Neural cell (in vitro differentiated cells): Measurements from ENCODE around the gene PARP9. TPM values are rescaled to one million over a fixed set of nuclear protein-coding genes. Genes with fewer than 3 reads are reported as not detected.

Experiments used
- H2AFZ ChIP-seq: fragments of 200-600, 300-800 bp; sonication (generic), shearing (Covaris generic); 2 replicates; pipeline ENCODE4 v1.6.0; 2014; ENCODE audit warnings: low read depth, mild to moderate bottlenecking, antibody characterized with exemption, low read length, moderate library complexity
- H3F3A ChIP-seq: fragments of 200-600 bp; shearing (Covaris generic); 2 replicates; pipeline ENCODE4 v1.6.1; 2016; ENCODE audit warnings: mild to moderate bottlenecking, moderate library complexity, mixed read lengths, antibody characterized with exemption, low read length; ENCODE audit not compliant: insufficient read depth, poor library complexity, severe bottlenecking
- H3K27ac ChIP-seq: fragments of 200-600, 300-800 bp; sonication (generic), shearing (Covaris generic); 2 replicates; pipeline ENCODE4 v1.5.1; 2014; ENCODE audit warnings: mild to moderate bottlenecking, low read length, moderate library complexity
- H3K27me3 ChIP-seq: fragments of 300-800, 200-600 bp; sonication (generic), shearing (Covaris generic); 2 replicates; pipeline ENCODE4 v1.6.0; 2014; ENCODE audit warnings: mild to moderate bottlenecking, low read depth, low read length, moderate library complexity; ENCODE audit not compliant: insufficient read depth
- H3K36me3 ChIP-seq: fragments of 300-800, 200-600 bp; sonication (generic), shearing (Covaris generic); 2 replicates; pipeline ENCODE4 v1.5.1; 2014; ENCODE audit warnings: mild to moderate bottlenecking, antibody characterized with exemption, low read length, moderate library complexity; ENCODE audit not compliant: insufficient read depth
- H3K4me2 ChIP-seq: fragments of 300-800, 200-600 bp; sonication (generic), shearing (Covaris generic); 2 replicates; pipeline ENCODE4 v1.6.0; 2014; ENCODE audit warnings: mild to moderate bottlenecking, low read length
- H3K4me3 ChIP-seq: fragments of 300-800, 200-600 bp; sonication (generic), shearing (Covaris generic); 2 replicates; pipeline ENCODE4 v1.5.1; 2014; ENCODE audit warnings: mild to moderate bottlenecking, low read length, moderate library complexity
- H3K79me2 ChIP-seq: fragments of 200-600 bp; shearing (Covaris generic); replicated peaks from 2 replicates; pipeline ENCODE4 v1.6.0; 2014; ENCODE audit warnings: mild to moderate bottlenecking, low read length, moderate library complexity; ENCODE audit not compliant: insufficient read depth
- H3K9ac ChIP-seq: fragments of 300-800, 200-600 bp; sonication (generic), shearing (Covaris generic); 2 replicates; pipeline ENCODE4 v1.6.1; 2016; ENCODE audit warnings: mild to moderate bottlenecking, low read length, mixed read lengths
- H3K9me2 ChIP-seq: fragments of 200-600 bp; shearing (Covaris generic); 2 replicates; pipeline ENCODE4 v1.6.1; 2016; ENCODE audit warnings: mild to moderate bottlenecking, low read length, mixed read lengths; ENCODE audit not compliant: insufficient read depth
- H3K9me3 ChIP-seq: fragments of 200-600, 300-800 bp; sonication (generic), shearing (Covaris generic); 2 replicates; pipeline ENCODE4 v1.6.1; 2016; ENCODE audit warnings: mild to moderate bottlenecking, mixed run types, low read length, moderate library complexity, mixed read lengths
- H4K20me1 ChIP-seq: fragments of 200-600 bp; shearing (Covaris generic); 2 replicates; pipeline ENCODE4 v1.6.1; 2016; ENCODE audit warnings: mild to moderate bottlenecking, mixed run types; ENCODE audit not compliant: insufficient read depth
- EP300 ChIP-seq: fragments of 450-650 bp; conservative IDR thresholded peaks from 2 replicates; pipeline ENCODE4 v1.6.1; 2014; ENCODE audit warnings: antibody characterized with exemption, mild to moderate bottlenecking, moderate library complexity; ENCODE audit not compliant: poor library complexity, severe bottlenecking
- EZH2 ChIP-seq: fragments of 200-600, 300-800 bp; shearing (Covaris generic), sonication (generic); IDR thresholded peaks from 2 replicates; pipeline ENCODE4 v1.6.1; 2014; ENCODE audit warnings: antibody characterized with exemption, low read length, borderline replicate concordance, mild to moderate bottlenecking; ENCODE audit not compliant: insufficient read depth, poor library complexity, severe bottlenecking
- MXI1 ChIP-seq: fragments of 450-650 bp; conservative IDR thresholded peaks from 2 replicates; pipeline ENCODE4 v1.6.1; 2014; ENCODE audit warnings: antibody characterized with exemption, mild to moderate bottlenecking; ENCODE audit not compliant: poor library complexity, severe bottlenecking
- POLR2AphosphoS5 ChIP-seq: IDR thresholded peaks from 2 replicates; pipeline ENCODE4 v1.6.1; 2012
- RAD21 ChIP-seq: fragments of 450-650 bp; conservative IDR thresholded peaks from 2 replicates; pipeline ENCODE4 v1.6.1; 2014; ENCODE audit warnings: antibody characterized with exemption, mild to moderate bottlenecking, moderate library complexity
- SMC3 ChIP-seq: fragments of 450-650 bp; conservative IDR thresholded peaks from 2 replicates; pipeline ENCODE4 v1.6.1; 2014; ENCODE audit warnings: antibody characterized with exemption, mild to moderate bottlenecking, moderate library complexity; ENCODE audit not compliant: poor library complexity
- TAF1 ChIP-seq: IDR thresholded peaks from 2 replicates; pipeline ENCODE4 v1.6.1; 2012; ENCODE audit warnings: low read depth
- polyA plus RNA-seq: library from polyadenylated mRNA; depleted of rRNA; stranded (reverse); fragments of >200 nt; gene quantifications from 2 replicates; pipeline ENCODE4 v1.2.3, GENCODE V29; 2014
- TF ChIP-seq, protein P1 (sequence below): fragments of 450-650 bp; IDR thresholded peaks from 2 replicates; pipeline ENCODE4 v1.5.1; 2014; ENCODE audit warnings: antibody characterized with exemption, mild to moderate bottlenecking, moderate library complexity; ENCODE audit not compliant: poor library complexity, severe bottlenecking
- TF ChIP-seq, protein P2 (sequence below): IDR thresholded peaks from 2 replicates; pipeline ENCODE4 v1.6.1; 2012; ENCODE audit warnings: borderline replicate concordance

The PARP9 gene
- polyA plus RNA-seq, 1 donor from 2014 or later: not detected

DNA sequence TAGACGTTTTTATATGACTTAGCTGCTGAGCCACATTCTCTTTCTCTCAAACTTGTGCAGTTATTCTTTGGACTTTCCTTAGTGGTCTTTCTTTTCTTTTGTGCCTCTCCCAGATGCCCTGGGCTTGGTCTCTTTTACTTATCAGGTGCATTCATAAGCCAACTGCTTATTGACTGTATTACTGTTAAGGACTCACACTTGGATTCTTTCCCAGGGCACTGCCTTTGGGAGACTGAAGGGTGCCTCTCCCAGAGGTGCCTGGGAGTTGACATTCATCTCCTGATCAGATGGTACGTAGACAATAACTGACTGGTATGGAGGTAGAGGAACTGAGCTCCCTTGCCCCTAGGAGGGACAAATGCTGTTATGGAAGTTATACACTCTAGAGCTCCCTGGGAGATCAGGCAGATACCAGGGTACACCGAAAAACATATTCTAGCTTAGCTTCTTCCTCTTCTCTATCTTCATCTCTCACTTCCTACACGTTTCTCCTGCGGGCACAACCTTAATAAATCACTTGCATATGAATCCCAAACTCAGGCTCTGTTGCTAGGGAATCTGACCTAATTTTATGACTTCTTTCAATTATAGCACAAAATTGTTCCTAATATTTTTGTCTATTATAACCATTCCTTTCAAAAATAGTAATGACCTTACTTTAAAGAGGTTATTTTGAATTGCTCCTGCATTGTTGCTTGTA, 38.1 kb upstream of the PARP9 start:
- H3K36me3 ChIP-seq: no peaks in the 10 kb centered on the region
- H3K4me2 ChIP-seq: no peak overlapping the region
- no peaks in the 10 kb centered on the region for H3K79me2 ChIP-seq
- no peaks in the 10 kb centered on the region for H4K20me1 ChIP-seq
- H3F3A ChIP-seq: no peaks in the 10 kb centered on the region
- H3K9ac ChIP-seq: no peak overlapping the region
- H2AFZ ChIP-seq: no peak overlapping the region
- H3K9me3 ChIP-seq: no peaks in the 10 kb centered on the region
- no peaks in the 10 kb centered on the region for H3K27me3 ChIP-seq
- TF ChIP-seq MXI1: no peak
- TF ChIP-seq TAF1: no peak
- TF ChIP-seq RAD21: no peak
- no peak for TF ChIP-seq EP300
- TF ChIP-seq, protein P1, sequence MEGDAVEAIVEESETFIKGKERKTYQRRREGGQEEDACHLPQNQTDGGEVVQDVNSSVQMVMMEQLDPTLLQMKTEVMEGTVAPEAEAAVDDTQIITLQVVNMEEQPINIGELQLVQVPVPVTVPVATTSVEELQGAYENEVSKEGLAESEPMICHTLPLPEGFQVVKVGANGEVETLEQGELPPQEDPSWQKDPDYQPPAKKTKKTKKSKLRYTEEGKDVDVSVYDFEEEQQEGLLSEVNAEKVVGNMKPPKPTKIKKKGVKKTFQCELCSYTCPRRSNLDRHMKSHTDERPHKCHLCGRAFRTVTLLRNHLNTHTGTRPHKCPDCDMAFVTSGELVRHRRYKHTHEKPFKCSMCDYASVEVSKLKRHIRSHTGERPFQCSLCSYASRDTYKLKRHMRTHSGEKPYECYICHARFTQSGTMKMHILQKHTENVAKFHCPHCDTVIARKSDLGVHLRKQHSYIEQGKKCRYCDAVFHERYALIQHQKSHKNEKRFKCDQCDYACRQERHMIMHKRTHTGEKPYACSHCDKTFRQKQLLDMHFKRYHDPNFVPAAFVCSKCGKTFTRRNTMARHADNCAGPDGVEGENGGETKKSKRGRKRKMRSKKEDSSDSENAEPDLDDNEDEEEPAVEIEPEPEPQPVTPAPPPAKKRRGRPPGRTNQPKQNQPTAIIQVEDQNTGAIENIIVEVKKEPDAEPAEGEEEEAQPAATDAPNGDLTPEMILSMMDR: no peak
- no peak for TF ChIP-seq EZH2
- TF ChIP-seq SMC3: no peak
- no peak for TF ChIP-seq POLR2AphosphoS5
- TF ChIP-seq, protein P2, sequence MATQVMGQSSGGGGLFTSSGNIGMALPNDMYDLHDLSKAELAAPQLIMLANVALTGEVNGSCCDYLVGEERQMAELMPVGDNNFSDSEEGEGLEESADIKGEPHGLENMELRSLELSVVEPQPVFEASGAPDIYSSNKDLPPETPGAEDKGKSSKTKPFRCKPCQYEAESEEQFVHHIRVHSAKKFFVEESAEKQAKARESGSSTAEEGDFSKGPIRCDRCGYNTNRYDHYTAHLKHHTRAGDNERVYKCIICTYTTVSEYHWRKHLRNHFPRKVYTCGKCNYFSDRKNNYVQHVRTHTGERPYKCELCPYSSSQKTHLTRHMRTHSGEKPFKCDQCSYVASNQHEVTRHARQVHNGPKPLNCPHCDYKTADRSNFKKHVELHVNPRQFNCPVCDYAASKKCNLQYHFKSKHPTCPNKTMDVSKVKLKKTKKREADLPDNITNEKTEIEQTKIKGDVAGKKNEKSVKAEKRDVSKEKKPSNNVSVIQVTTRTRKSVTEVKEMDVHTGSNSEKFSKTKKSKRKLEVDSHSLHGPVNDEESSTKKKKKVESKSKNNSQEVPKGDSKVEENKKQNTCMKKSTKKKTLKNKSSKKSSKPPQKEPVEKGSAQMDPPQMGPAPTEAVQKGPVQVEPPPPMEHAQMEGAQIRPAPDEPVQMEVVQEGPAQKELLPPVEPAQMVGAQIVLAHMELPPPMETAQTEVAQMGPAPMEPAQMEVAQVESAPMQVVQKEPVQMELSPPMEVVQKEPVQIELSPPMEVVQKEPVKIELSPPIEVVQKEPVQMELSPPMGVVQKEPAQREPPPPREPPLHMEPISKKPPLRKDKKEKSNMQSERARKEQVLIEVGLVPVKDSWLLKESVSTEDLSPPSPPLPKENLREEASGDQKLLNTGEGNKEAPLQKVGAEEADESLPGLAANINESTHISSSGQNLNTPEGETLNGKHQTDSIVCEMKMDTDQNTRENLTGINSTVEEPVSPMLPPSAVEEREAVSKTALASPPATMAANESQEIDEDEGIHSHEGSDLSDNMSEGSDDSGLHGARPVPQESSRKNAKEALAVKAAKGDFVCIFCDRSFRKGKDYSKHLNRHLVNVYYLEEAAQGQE: no peak
- H3K9me2 ChIP-seq: no peaks in the 10 kb centered on the region
- H3K27ac ChIP-seq: no peak overlapping the region
- no peak overlapping the region for H3K4me3 ChIP-seq

DNA sequence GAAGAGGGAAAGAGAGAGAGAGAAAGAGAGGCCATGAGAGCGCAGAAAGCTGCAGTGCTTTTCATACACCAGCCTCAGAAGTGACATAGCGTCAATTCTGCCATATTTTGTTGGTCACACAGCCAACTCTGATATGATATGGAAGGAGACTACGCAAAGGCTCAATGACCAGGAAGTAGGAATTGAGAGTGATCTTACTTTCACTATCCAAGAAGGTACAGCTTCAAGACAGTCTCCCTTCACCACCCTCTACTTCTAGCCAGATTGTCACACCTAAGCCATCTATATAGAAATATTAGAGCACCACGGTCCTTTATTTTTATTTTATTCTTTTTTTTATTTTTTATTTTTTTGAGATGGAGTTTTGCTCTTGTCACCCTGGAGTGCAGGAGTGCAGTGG, 34.5 kb upstream of the PARP9 start:
- Histone ChIP-seq H3K79me2 (no peaks in the 10 kb centered on the region), H3K27ac (no peak overlapping the region), H3K4me2 (no peak overlapping the region), H3K9me3 (no peaks in the 10 kb centered on the region), H3F3A (no peaks in the 10 kb centered on the region), H3K36me3 (no peaks in the 10 kb centered on the region), H3K9me2 (no peaks in the 10 kb centered on the region), H2AFZ (no peak overlapping the region), H3K27me3 (no peaks in the 10 kb centered on the region), H3K9ac (no peak overlapping the region), H4K20me1 (no peaks in the 10 kb centered on the region), H3K4me3 (no peak overlapping the region)
- no peak for TF ChIP-seq TAF1
- no peak for TF ChIP-seq EZH2
- no peak for TF ChIP-seq SMC3
- TF ChIP-seq, protein P2: no peak
- TF ChIP-seq, protein P1: no peak
- TF ChIP-seq EP300: no peak
- TF ChIP-seq POLR2AphosphoS5: no peak
- TF ChIP-seq RAD21: no peak
- TF ChIP-seq MXI1: no peak
